HFFc6 (cell line): Measurements from ENCODE around the gene UTP14C. TPM values are rescaled to one million over a fixed set of nuclear protein-coding genes. Genes with fewer than 3 reads are reported as not detected.
"Not testable (repeated sequence)": the region's sequence is repeated elsewhere in the genome, so short reads cannot be mapped to it uniquely, and the experiment has no call there.

ENCODE experiments used
- DNase-seq: peaks from one replicate; pipeline ENCODE4 v3.0.0-alpha.2; 2018
- H3K27ac Mint-ChIP-seq: 2 replicates; pipeline ENCODE4 v1.8.0; 2020; ENCODE audit warnings: mild to moderate bottlenecking, mixed read lengths
- H3K27me3 Mint-ChIP-seq: 2 replicates; pipeline ENCODE4 v1.8.0; 2021; ENCODE audit warnings: mild to moderate bottlenecking, moderate library complexity, mixed read lengths; ENCODE audit not compliant: insufficient read depth
- H3K36me3 Mint-ChIP-seq: 2 replicates; pipeline ENCODE4 v1.8.0; 2021; ENCODE audit warnings: low read depth, mixed read lengths
- H3K4me1 Mint-ChIP-seq: 2 replicates; pipeline ENCODE4 v1.8.0; 2020; ENCODE audit warnings: low read depth, mixed read lengths
- H3K4me3 Mint-ChIP-seq: 2 replicates; pipeline ENCODE4 v1.8.0; 2020; ENCODE audit warnings: mild to moderate bottlenecking, moderate library complexity, mixed read lengths
- H3K9me3 Mint-ChIP-seq: 2 replicates; pipeline ENCODE4 v1.8.0; 2020; ENCODE audit warnings: mild to moderate bottlenecking, mixed read lengths
- total RNA-seq, 6 experiments: library from RNA; stranded (reverse); fragmentation: NEBNext Ultra II Directional; extraction: Animal tissue kit (Norgen Biotek cat#: 25700); gene quantifications; 2 replicates in 1 of 6; 3 replicates in 5 of 6; pipeline ENCODE4 v1.2.3, GENCODE V29; 2021
- TF ChIP-seq, protein P1 (sequence below): fragments of 200-600 bp; sonication (generic); IDR thresholded peaks from 2 replicates; pipeline ENCODE4 v1.5.0; 2021; ENCODE audit warnings: antibody characterized with exemption, mild to moderate bottlenecking

Gene UTP14C
- total RNA-seq, 6 experiments from 2014 or later, result 14.9 to 20.3 (median 17.5) TPM

DNA sequence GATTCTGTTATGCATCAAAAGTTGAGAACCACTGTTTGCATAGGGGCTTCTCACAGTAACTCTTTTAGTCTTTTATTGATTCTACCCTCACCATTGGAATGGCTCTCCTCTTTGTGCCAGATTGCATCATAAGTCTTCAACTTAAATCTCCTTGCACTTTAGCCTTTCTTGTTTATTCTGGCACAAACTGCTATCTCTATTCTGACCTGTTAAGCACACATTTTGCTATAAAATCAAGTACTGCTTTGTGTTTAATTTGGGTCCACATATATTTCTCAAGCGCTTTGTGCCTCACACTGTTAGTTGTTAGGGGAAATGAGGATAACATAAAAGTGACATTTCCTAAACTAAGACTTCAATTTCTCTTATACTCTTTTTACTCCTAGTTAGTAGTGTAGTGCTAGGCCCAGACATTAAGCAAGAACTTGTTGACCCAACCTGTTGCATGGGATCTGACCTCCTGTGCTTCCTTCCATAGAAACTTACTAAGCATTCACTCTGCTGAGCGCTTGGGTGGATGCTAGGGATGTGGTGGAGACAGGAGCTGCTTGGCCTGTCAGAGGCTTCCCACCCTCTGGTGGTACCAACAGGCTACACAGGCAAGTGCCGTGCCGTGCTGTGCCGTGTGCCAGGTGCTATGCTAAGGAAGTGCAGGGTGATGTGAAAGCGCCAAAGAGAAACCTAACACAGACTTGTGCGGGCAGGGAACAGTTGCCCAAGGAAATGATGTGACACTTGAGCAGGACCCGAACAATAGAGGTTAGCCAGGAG is 1.2 kb downstream of the UTP14C start:
- H3K9me3 Mint-ChIP-seq, result no peaks in the 10 kb centered on the region
- no peaks in the 10 kb centered on the region for H3K27me3 Mint-ChIP-seq
- no peaks in the 10 kb centered on the region for H3K4me1 Mint-ChIP-seq
- DNase-seq, result no peak
- peaks cover 66% of the 10 kb centered on the region for H3K36me3 Mint-ChIP-seq
- H3K27ac Mint-ChIP-seq, result no peak overlapping the region
- no peak overlapping the region for H3K4me3 Mint-ChIP-seq
- TF ChIP-seq, protein P1, sequence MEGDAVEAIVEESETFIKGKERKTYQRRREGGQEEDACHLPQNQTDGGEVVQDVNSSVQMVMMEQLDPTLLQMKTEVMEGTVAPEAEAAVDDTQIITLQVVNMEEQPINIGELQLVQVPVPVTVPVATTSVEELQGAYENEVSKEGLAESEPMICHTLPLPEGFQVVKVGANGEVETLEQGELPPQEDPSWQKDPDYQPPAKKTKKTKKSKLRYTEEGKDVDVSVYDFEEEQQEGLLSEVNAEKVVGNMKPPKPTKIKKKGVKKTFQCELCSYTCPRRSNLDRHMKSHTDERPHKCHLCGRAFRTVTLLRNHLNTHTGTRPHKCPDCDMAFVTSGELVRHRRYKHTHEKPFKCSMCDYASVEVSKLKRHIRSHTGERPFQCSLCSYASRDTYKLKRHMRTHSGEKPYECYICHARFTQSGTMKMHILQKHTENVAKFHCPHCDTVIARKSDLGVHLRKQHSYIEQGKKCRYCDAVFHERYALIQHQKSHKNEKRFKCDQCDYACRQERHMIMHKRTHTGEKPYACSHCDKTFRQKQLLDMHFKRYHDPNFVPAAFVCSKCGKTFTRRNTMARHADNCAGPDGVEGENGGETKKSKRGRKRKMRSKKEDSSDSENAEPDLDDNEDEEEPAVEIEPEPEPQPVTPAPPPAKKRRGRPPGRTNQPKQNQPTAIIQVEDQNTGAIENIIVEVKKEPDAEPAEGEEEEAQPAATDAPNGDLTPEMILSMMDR, result no peak

DNA sequence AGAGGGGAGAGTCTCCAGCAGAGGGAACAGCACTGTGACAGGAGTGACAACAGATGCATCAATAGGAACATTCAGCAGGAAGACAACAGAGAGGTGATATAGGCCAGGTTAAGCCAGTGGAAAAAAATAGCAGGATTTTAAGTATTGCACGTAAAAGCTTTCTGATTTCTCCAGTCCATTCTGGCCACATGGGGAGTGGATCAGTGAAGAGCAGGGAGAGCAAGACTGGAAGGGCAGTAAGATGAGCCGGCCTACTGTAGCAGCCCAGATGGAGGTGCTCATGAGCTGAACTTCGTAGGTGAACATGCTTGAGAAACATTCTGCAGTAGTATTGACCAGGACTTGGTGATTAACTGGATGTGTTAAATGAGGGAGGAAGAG is 1.7 kb downstream of the UTP14C start:
- Mint-ChIP-seq H3K27me3 (no peaks in the 10 kb centered on the region), H3K9me3 (no peaks in the 10 kb centered on the region), H3K4me1 (no peaks in the 10 kb centered on the region), H3K36me3 (peaks cover 62% of the 10 kb centered on the region), H3K4me3 (no peak overlapping the region), H3K27ac (no peak overlapping the region)
- no peak for DNase-seq
- TF ChIP-seq, protein P1, result no peak

DNA sequence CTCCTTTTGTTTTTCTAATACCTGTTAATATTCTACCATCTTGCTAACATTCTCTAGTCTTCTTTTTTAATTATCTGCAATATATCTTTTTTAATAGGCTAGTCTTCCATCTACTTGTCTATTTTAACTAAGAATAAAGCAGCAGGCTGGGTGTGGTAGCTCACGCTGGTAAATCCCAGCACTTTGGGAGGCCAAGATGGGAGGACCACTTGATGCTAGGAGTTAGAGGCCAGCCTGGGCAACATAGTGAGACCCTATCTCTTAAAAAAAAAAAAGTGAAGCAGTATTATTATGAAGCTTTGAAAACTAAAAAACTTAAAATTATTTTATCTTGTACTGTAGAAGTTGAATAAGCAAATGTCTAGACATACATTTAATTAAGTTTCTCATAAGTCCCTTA is 3.3 kb downstream of the UTP14C start:
- Mint-ChIP-seq H3K36me3 (peaks cover 62% of the 10 kb centered on the region), H3K4me1 (no peaks in the 10 kb centered on the region), H3K9me3 (no peaks in the 10 kb centered on the region), H3K4me3 (no peak overlapping the region), H3K27me3 (no peaks in the 10 kb centered on the region), H3K27ac (no peak overlapping the region)
- DNase-seq, result no peak
- TF ChIP-seq, protein P1, result no peak

DNA sequence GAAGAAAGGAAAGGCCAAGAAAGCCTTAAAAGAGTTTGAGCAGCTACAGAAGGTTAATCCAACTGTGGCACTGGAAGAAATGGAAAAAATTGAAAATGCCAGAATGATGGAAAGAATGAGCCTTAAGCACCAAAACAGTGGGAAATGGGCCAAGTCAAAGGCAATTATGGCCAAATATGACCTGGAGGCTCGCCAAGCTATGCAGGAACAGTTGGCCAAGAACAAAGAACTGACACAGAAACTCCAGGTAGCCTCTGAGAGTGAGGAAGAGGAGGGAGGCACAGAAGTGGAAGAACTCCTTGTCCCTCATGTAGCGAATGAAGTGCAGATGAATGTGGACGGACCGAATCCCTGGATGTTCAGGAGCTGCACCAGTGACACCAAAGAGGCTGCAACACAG is 5.1 kb downstream of the UTP14C start:
- no peak overlapping the region for H3K4me3 Mint-ChIP-seq
- no peak overlapping the region for H3K27ac Mint-ChIP-seq
- TF ChIP-seq, protein P1, result no peak
- peaks cover 57% of the 10 kb centered on the region for H3K36me3 Mint-ChIP-seq
- H3K9me3 Mint-ChIP-seq, result no peaks in the 10 kb centered on the region
- H3K27me3 Mint-ChIP-seq, result no peaks in the 10 kb centered on the region
- H3K4me1 Mint-ChIP-seq, result no peaks in the 10 kb centered on the region
- no peak for DNase-seq

DNA sequence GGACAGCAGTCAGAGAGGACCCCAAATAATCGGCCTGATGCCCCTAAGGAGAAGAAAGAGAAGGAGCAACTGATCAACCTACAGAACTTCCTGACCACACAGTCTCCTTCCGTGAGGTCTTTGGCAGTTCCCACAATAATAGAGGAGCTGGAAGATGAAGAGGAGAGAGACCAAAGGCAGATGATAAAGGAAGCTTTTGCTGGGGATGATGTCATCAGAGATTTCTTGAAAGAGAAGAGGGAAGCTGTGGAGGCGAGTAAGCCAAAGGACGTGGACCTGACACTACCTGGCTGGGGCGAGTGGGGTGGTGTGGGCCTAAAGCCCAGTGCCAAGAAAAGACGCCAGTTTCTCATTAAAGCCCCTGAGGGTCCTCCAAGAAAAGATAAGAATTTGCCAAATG is 5.9 kb downstream of the UTP14C start:
- H3K4me3 Mint-ChIP-seq, H3K27ac Mint-ChIP-seq, H3K9me3 Mint-ChIP-seq, H3K27me3 Mint-ChIP-seq, H3K4me1 Mint-ChIP-seq, DNase-seq: not testable (repeated sequence)
- peaks cover 50% of the 10 kb centered on the region for H3K36me3 Mint-ChIP-seq

DNA sequence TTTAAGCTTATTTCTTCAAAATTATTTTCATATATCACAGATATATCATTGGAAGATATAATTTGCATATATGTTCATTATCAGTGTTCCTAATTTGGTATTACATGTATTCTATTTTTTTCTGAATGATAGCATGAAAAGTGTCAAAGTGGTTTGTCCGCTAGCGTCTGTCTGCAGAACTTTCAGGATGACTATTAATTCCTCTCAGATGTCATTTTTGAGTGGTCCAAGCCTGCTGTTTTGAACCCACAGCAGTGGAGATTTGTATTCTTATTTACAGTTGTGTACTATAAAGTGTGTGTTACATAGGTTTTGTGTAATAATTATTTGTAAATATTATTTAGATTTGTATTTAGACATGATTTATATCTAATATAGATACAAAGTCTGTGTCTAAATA is 8.5 kb downstream of the UTP14C start:
- H3K9me3 Mint-ChIP-seq, result no peaks in the 10 kb centered on the region
- H3K4me3 Mint-ChIP-seq, result no peak overlapping the region
- no peaks in the 10 kb centered on the region for H3K27me3 Mint-ChIP-seq
- H3K36me3 Mint-ChIP-seq, result peaks cover 26% of the 10 kb centered on the region
- TF ChIP-seq, protein P1, result no peak
- DNase-seq, result no peak
- peaks cover 5% of the 10 kb centered on the region for H3K4me1 Mint-ChIP-seq
- no peak overlapping the region for H3K27ac Mint-ChIP-seq
